HEK293 (cell line): Measurements from ENCODE around the gene USP24.
A peak's percentile ranks its signal among the peaks of the same experiment; 100 is the strongest.

Experiments used
- CTCF ChIA-PET: fragments of 350-600 bp; formaldehyde crosslinking; extraction: SDS; loops from one replicate; lab custom pipeline; 2021; ENCODE audit warnings: antibody characterized with exemption; lab: Yijun Ruan, JAX
- POLR2A ChIA-PET: fragments of 300-600 bp; formaldehyde crosslinking; extraction: SDS; loops from one replicate; lab custom pipeline; 2020; ENCODE audit warnings: antibody characterized with exemption, inconsistent platforms; lab: Yijun Ruan, JAX
- H3K27ac ChIP-seq: fragments of 200-500 bp; sonication (Bioruptor generic); 2 replicates; pipeline ENCODE4 v1.5.1; 2014; ENCODE audit warnings: low read depth, low read length, control low read depth, inconsistent platforms; ENCODE audit errors: extremely low read depth
- H3K36me3 ChIP-seq, 2 experiments: fragments of 200-500 bp in 1 of 2; sonication (Bioruptor generic) in 1 of 2; 1 replicate in 1 of 2; 2 replicates in 1 of 2; pipeline ENCODE4 v1.5.1; 2014 to 2017; ENCODE audit warnings: inconsistent platforms in 2 of 2, low read length in 2 of 2; ENCODE audit not compliant: control insufficient read depth in 2 of 2, insufficient read depth in 1 of 2
- H3K4me1 ChIP-seq: fragments of 200-500 bp; sonication (Bioruptor generic); 2 replicates; pipeline ENCODE4 v1.5.1; 2014; ENCODE audit warnings: mild to moderate bottlenecking, low read length, inconsistent platforms; ENCODE audit not compliant: control insufficient read depth, insufficient read depth
- H3K4me3 ChIP-seq: 2 replicates; pipeline ENCODE4 v1.5.1; 2011; ENCODE audit warnings: low read depth, mild to moderate bottlenecking, control low read depth, low read length, moderate library complexity
- H3K9me3 ChIP-seq: fragments of 200-500 bp; sonication (Bioruptor generic); 2 replicates; pipeline ENCODE4 v1.5.1; 2014; ENCODE audit warnings: low read depth, low read length, inconsistent platforms; ENCODE audit not compliant: control insufficient read depth, insufficient read depth
- GLIS1 ChIP-seq: fragments of 450-650 bp; formaldehyde crosslinking; IDR thresholded peaks from 2 replicates; pipeline ENCODE4 v1.5.1; 2016; ENCODE audit warnings: missing biosample characterization, missing genetic modification characterization
- PRDM2 ChIP-seq: fragments of 450-650 bp; formaldehyde crosslinking; IDR thresholded peaks from 2 replicates; pipeline ENCODE4 v1.5.1; 2016; ENCODE audit warnings: missing biosample characterization, missing genetic modification characterization, borderline replicate concordance
- PRDM4 ChIP-seq: fragments of 450-650 bp; formaldehyde crosslinking; IDR thresholded peaks from 2 replicates; pipeline ENCODE4 v1.5.1; 2017; ENCODE audit warnings: missing biosample characterization, missing genetic modification characterization
- TSHZ1 ChIP-seq: fragments of 450-650 bp; formaldehyde crosslinking; IDR thresholded peaks from 2 replicates; pipeline ENCODE4 v1.5.1; 2016; ENCODE audit warnings: missing biosample characterization, missing genetic modification characterization, borderline replicate concordance
- ZBTB7A ChIP-seq: fragments of 450-650 bp; formaldehyde crosslinking; IDR thresholded peaks from 2 replicates; pipeline ENCODE4 v1.5.1; 2016; ENCODE audit warnings: low read depth, missing biosample characterization, missing genetic modification characterization
- ZFP3 ChIP-seq: fragments of 450-650 bp; formaldehyde crosslinking; IDR thresholded peaks from 2 replicates; pipeline ENCODE4 v1.5.1; 2016; ENCODE audit warnings: low read depth, missing biosample characterization, missing genetic modification characterization
- ZNF157 ChIP-seq: fragments of 450-650 bp; formaldehyde crosslinking; IDR thresholded peaks from 2 replicates; pipeline ENCODE4 v1.5.1; 2016; ENCODE audit warnings: missing biosample characterization, missing genetic modification characterization
- ZNF18 ChIP-seq: fragments of 450-650 bp; formaldehyde crosslinking; IDR thresholded peaks from 2 replicates; pipeline ENCODE4 v1.5.1; 2016; ENCODE audit warnings: missing biosample characterization, missing genetic modification characterization
- ZNF214 ChIP-seq: fragments of 450-650 bp; formaldehyde crosslinking; IDR thresholded peaks from 2 replicates; pipeline ENCODE4 v1.5.1; 2017; ENCODE audit warnings: missing biosample characterization, mild to moderate bottlenecking, missing genetic modification characterization, borderline replicate concordance
- ZNF248 ChIP-seq: fragments of 450-650 bp; formaldehyde crosslinking; IDR thresholded peaks from 2 replicates; pipeline ENCODE4 v1.5.1; 2017; ENCODE audit warnings: missing biosample characterization, missing genetic modification characterization
- ZNF449 ChIP-seq: fragments of 450-650 bp; formaldehyde crosslinking; IDR thresholded peaks from 2 replicates; pipeline ENCODE4 v1.5.1; 2017; ENCODE audit warnings: missing biosample characterization, mild to moderate bottlenecking, missing genetic modification characterization, moderate library complexity
- ZNF561 ChIP-seq: fragments of 450-650 bp; IDR thresholded peaks from 2 replicates; pipeline ENCODE4 v1.5.1; 2018; ENCODE audit warnings: missing biosample characterization, missing genetic modification characterization, borderline replicate concordance
- ZNF600 ChIP-seq: fragments of 450-650 bp; formaldehyde crosslinking; IDR thresholded peaks from 2 replicates; pipeline ENCODE4 v1.5.1; 2016; ENCODE audit warnings: missing biosample characterization, missing genetic modification characterization
- ZNF791 ChIP-seq: fragments of 450-650 bp; formaldehyde crosslinking; IDR thresholded peaks from 2 replicates; pipeline ENCODE4 v1.5.1; 2016; ENCODE audit warnings: missing biosample characterization, missing genetic modification characterization
- ZNF792 ChIP-seq: fragments of 450-650 bp; formaldehyde crosslinking; IDR thresholded peaks from 2 replicates; pipeline ENCODE4 v1.5.1; 2016; ENCODE audit warnings: missing biosample characterization, missing genetic modification characterization

Gene USP24

GRCh38 chr1:55057956-55058298 is 157.2 kb downstream of the USP24 start (continued):
- TF ChIP-seq TSHZ1 (tag by site-specific recombination) (no peak), ZNF791 (no peak), ZNF18 (tag by site-specific recombination) (no peak)
- TF ChIP-seq, all 188 proteins: peak for 0

GRCh38 chr1:55057270-55057955 is 157.8 kb downstream of the USP24 start:
- H3K4me3 ChIP-seq: no peak overlapping the region
- H3K4me1 ChIP-seq: no peaks in the 10 kb centered on the region
- H3K27ac ChIP-seq: no peak overlapping the region
- H3K36me3 ChIP-seq: no peaks in the 10 kb centered on the region
- H3K9me3 ChIP-seq: no peaks in the 10 kb centered on the region
- TF ChIP-seq ZNF792: no peak
- peak; percentile 68 for TF ChIP-seq ZFP3
- TF ChIP-seq, all 188 proteins: peak for 1
- POLR2A ChIA-PET: no interaction called here
- CTCF ChIA-PET: interaction anchor here (1.5 kb wide), 1 partner anchor 14 kb away, joined by 4 read pairs; no protein-coding TSS in a partner anchor

GRCh38 chr1:55056632-55056992 is 158.6 kb downstream of the USP24 start:
- H3K36me3 ChIP-seq: no peaks in the 10 kb centered on the region
- no peak overlapping the region for H3K27ac ChIP-seq
- CTCF ChIA-PET: no interaction called here
- no peak for TF ChIP-seq ZBTB7A (tag by site-specific recombination)
- TF ChIP-seq ZNF449: no peak
- no peak for TF ChIP-seq ZNF561
- no peak for TF ChIP-seq GLIS1
- TF ChIP-seq PRDM4 (tag by site-specific recombination): no peak
- no peak for TF ChIP-seq ZNF214 (tag by site-specific recombination)
- no peak for TF ChIP-seq ZNF600
- no peak for TF ChIP-seq ZNF248 (tag by site-specific recombination)
- no peak for TF ChIP-seq ZNF157
- TF ChIP-seq PRDM2 (tag by site-specific recombination): no peak
- TF ChIP-seq, all 188 proteins: peak for 0
- POLR2A ChIA-PET: no interaction called here
- H3K9me3 ChIP-seq: no peaks in the 10 kb centered on the region
- H3K4me1 ChIP-seq: no peaks in the 10 kb centered on the region
- no peak overlapping the region for H3K4me3 ChIP-seq
